Stimulated activated CD8-positive, alpha-beta memory T cell treated with anti-CD3 and anti-CD28 coated beads, Interleukin-15, amount 100 ng/mL, for 4 hours (primary cell): ENCODE results near the gene RIMBP2.

ENCODE experiments used
- DNase-seq, 2 donors: peaks; one replicate each; pipeline ENCODE4 v3.0.0-alpha.2; 2020; ENCODE audit warnings: low read depth in 2 of 2

RIMBP2 gene

GRCh38 chr12:130737731-130738130 is 21.6 kb upstream of the RIMBP2 start:
- no peak for DNase-seq

GRCh38 chr12:130729344-130729743 is 13.2 kb upstream of the RIMBP2 start:
- DNase-seq = no peak

GRCh38 chr12:130728158-130729058 is 12.3 kb upstream of the RIMBP2 start:
- DNase-seq = no peak

GRCh38 chr12:130719263-130719859 is 3.3 kb upstream of the RIMBP2 start:
- no peak for DNase-seq

DNA sequence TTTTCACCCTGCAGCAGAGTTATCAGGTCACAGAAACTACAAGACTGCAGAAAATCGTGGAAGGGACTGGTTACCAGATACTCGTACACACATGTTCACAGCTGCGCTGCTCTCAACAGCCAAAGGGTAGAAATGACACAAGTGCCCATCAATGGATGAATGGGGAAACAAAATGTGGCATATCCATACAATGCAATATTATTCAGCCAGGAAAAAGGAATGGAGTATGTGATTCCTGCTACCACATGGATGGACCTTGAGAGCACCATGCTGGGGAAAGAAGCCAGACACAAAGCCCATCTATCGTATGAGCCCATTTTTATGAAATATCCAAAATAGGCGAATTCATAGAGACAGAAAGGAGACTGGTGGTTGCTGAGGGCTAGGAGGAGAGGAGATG is 1.7 kb upstream of the RIMBP2 start:
- DNase-seq = no peak

- no peak for DNase-seq
Observed at GRCh38 chr12:130716969-130717366, 869 bp upstream of the RIMBP2 start.

- no peak for DNase-seq
Observed at GRCh38 chr12:130715150-130715997, 725 bp downstream of the RIMBP2 start.

DNA sequence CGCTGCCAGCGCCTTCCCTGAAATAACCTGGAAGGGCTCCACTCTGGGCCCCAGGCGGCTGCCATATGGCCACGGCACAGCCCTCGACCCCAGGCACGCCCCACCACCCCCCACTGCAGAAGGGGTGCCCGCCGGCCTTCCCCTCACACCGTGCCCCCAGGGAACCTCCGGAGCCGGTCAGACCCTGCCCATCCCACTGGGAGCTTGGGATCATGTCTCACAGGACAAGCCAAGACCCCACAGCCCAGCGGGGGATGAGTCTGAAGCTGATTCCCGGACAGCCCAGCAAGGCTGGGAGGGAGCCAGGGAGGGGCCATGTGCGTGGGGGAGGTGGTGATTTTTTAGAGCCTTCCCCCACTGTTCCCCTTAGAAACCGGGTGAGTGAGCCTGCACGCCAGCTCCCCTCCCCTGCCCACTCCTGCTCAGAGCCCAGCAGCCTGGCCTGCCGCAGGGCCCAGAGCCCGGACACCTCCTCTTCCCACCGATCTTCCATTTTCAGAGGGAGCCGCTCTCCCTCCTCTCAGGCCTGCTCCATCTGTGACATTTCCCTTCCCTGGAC is 1.4 kb downstream of the RIMBP2 start:
- no peak for DNase-seq

DNA sequence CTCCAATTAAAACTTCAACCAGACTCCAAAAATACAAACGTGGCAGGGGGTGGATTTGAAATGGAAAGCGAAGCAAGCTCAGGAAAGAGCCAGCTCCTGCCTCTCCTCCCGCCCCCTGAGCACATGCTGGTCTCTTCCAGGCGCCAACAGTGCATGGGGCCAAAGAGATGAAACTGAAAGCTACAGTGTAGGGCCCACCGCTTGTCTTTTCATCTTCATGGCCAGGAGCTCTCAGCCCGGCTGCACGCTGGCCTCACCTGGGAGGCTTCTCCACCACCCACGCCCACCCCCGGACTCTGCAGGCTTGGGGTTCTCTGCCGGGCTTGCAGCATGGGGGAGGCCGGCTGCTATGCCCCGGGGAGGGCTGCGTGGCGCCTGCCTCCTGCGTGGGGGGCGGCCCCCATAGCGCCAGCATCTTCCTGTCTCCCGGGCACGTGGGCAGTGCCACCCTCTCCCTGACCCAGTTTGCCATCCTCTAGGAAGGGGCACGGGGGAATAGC is 2.0 kb downstream of the RIMBP2 start:
- no peak for DNase-seq

DNA sequence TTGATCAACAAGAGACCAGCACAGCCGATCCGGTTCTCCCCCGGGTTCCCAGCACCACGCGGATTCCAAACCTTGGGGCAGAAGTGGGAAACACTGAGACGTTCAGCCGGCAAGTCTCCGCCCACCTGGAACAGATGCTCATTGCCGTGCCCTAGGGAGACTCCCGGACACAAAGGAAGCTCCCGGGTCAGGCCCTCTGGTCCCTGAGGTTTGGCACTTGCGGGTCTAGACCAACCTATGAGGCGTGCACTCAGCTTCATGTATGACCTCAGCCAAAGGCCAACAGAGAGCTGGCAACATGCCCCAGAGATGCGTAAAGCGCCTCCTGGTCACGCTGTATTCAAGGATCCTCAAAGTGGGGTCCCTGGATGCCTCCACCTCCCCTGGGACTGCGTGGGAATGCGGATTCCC is 2.5 kb downstream of the RIMBP2 start:
- no peak for DNase-seq

- DNase-seq = no peak
Observed at GRCh38 chr12:130712346-130713065, 3.6 kb downstream of the RIMBP2 start.

DNA sequence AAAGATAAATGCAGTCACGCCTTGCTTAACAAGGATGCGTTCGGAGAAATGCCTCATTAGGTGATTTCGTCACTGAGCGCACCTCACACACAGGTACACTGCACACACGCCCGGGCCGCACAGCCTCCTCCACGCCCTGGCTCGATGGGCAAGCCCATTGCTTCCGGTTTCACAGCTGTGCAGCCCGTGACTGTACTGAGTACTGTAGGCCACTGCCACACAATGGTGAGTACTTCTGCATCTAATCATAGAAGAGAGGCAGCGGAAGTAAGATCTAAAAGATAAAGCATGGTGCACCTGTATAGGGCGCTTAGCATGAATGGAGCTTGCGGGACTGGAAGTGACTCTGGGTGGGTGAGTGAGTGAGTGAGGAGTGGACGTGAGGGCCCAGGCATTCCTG is 4.3 kb downstream of the RIMBP2 start:
- no peak for DNase-seq

DNA sequence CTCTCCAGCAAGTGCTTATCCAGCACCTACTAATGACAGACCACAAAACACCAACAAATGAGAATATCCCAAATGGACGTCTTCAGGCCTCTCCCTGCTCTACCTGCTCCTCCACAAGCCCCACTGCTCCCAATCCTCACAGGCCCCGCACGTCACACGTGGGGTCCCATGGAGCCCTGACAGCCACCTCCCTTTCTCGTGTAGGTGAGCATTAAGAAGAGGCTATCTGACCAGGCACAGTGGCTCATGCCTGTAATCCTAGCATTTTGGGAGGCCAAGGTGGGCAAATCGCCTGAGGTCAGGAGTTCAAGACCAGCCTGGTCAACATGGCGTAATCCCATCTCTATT is 5.4 kb downstream of the RIMBP2 start:
- no peak for DNase-seq

- no peak for DNase-seq
Observed at GRCh38 chr12:130709971-130710732, 5.9 kb downstream of the RIMBP2 start.

DNA sequence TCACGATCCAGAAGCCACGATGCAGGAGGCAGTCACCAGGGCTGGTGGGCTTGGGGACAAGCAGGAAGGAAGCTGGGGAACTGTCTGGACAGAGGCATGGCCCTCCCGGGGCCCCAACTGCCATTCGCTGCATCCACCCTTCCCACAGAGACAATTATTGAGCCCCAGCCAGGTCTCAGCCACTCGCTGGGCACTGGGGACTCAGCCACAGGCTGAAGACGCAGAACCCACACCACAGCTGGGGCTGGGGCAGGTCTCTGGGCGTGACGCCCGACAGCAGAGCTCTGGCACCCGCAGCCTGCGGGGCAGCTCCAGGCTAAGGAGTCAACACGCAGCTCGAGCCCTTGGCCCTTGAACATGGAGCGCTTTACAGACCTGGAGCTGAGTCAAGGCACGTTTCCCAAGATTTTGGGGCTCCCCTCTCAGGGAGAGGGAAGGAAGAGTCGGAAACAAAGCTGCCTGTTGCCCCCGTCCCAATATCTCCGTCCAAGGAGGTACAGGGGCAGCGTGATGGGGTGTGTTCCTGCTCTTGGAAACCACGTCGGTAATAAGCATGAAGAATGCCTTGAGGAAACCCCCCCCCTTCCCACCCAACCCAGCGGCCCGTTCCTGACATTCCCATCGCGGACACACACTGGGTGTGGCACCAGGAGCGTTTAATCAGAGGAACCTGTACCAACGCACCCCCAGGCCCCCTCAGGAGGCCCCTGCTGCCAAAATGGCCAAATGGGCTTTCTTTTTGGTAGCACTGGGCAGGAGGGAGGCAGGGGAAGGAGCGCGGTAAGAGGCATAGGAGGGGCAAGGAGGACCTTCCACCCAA is 6.7 kb downstream of the RIMBP2 start:
- DNase-seq = no peak

- no peak for DNase-seq
Observed at GRCh38 chr12:130708648-130709047, 7.5 kb downstream of the RIMBP2 start.

GRCh38 chr12:130707571-130707891 is 8.6 kb downstream of the RIMBP2 start:
- DNase-seq = no peak

GRCh38 chr12:130706885-130707570 is 9.1 kb downstream of the RIMBP2 start:
- DNase-seq = no peak

GRCh38 chr12:130706311-130706710 is 9.8 kb downstream of the RIMBP2 start:
- no peak for DNase-seq
